K562 (cell line): ENCODE results near the gene IP6K2. TPM values are rescaled to one million over a fixed set of nuclear protein-coding genes. Genes with fewer than 3 reads are reported as not detected.
A peak's percentile ranks its signal among the peaks of the same experiment; 100 is the strongest.

Source experiments
- AFF4 ChIP-seq: sonication (generic); formaldehyde crosslinking; IDR thresholded peaks from 2 replicates; pipeline ENCODE4 v1.8.0; 2023; ENCODE audit warnings: mild to moderate bottlenecking, missing genetic modification reagents
- ARID4B ChIP-seq: sonication (generic); formaldehyde crosslinking; IDR thresholded peaks from 2 replicates; pipeline ENCODE4 v1.8.0; 2022; ENCODE audit warnings: mild to moderate bottlenecking, missing genetic modification reagents
- CBFB ChIP-seq: sonication (generic); formaldehyde crosslinking; IDR thresholded peaks from 2 replicates; pipeline ENCODE4 v1.4.0; 2020; ENCODE audit warnings: mild to moderate bottlenecking, missing genetic modification reagents
- CC2D1A ChIP-seq: fragments of 450-650 bp; IDR thresholded peaks from 2 replicates; pipeline ENCODE4 v1.6.1; 2017; ENCODE audit warnings: mild to moderate bottlenecking
- COPS2 ChIP-seq: fragments of 450-650 bp; conservative IDR thresholded peaks from 2 replicates; pipeline ENCODE4 v1.6.1; 2016; ENCODE audit warnings: mild to moderate bottlenecking, moderate library complexity
- DDX20 ChIP-seq: fragments of 450-650 bp; IDR thresholded peaks from 2 replicates; pipeline ENCODE4 v1.6.1; 2016; ENCODE audit warnings: missing genetic modification characterization, low read depth, mild to moderate bottlenecking, missing compliant biosample characterization, moderate library complexity
- E2F6 ChIP-seq, 2 experiments: IDR thresholded peaks; 2 replicates each; pipeline ENCODE4 v1.6.1; 2011; ENCODE audit warnings: borderline replicate concordance in 1 of 2, control low read depth in 1 of 2, low read depth in 1 of 2, low read length in 1 of 2, mild to moderate bottlenecking in 1 of 2, mixed read lengths in 1 of 2, moderate library complexity in 1 of 2; ENCODE audit not compliant: insufficient read depth in 1 of 2, insufficient read length in 1 of 2, poor library complexity in 1 of 2, severe bottlenecking in 1 of 2; ENCODE audit errors: extremely low read depth in 1 of 2
- FUS ChIP-seq: fragments of 200-400 bp; formaldehyde crosslinking; optimal IDR thresholded peaks from 2 replicates; pipeline ENCODE3; 2017; ENCODE audit warnings: low read depth, low read length
- KLF1 ChIP-seq: fragments of 450-650 bp; IDR thresholded peaks from 2 replicates; pipeline ENCODE4 v1.6.1; 2016; ENCODE audit warnings: missing genetic modification characterization, missing compliant biosample characterization
- KLF10 ChIP-seq: fragments of 250-450 bp; sonication (Bioruptor Pico); IDR thresholded peaks from 2 replicates; pipeline ENCODE4 v1.6.1; 2021; ENCODE audit warnings: matching md5 sums
- NFIC ChIP-seq: fragments of 450-650 bp; IDR thresholded peaks from 2 replicates; pipeline ENCODE4 v1.6.1; 2017; ENCODE audit warnings: mild to moderate bottlenecking, inconsistent platforms
- PRPF4 ChIP-seq: fragments of 200-400 bp; formaldehyde crosslinking; IDR thresholded peaks from one replicate; pipeline ENCODE4 v1.6.1; 2017; ENCODE audit warnings: low read length, low read depth, mild to moderate bottlenecking; ENCODE audit not compliant: insufficient read depth, poor library complexity, severe bottlenecking
- SP1 ChIP-seq: sonication (generic); formaldehyde crosslinking; IDR thresholded peaks from 2 replicates; pipeline ENCODE4 v1.8.1; 2022; ENCODE audit warnings: mild to moderate bottlenecking, missing genetic modification reagents
- TCF3 ChIP-seq: sonication (generic); formaldehyde crosslinking; IDR thresholded peaks from 2 replicates; pipeline ENCODE4 v1.4.0; 2020; ENCODE audit warnings: mild to moderate bottlenecking, missing genetic modification reagents
- ZNF184 ChIP-seq: sonication (generic); formaldehyde crosslinking; IDR thresholded peaks from 2 replicates; pipeline ENCODE4 v1.5.0; 2020; ENCODE audit warnings: missing genetic modification reagents
- ZNF551 ChIP-seq: fragments of 250-450 bp; sonication (Bioruptor Pico); IDR thresholded peaks from 2 replicates; pipeline ENCODE4 v1.5.0; 2021; ENCODE audit warnings: mild to moderate bottlenecking, moderate library complexity
- polyA plus RNA-seq, 8 experiments: library from polyadenylated mRNA; depleted of rRNA in 4 of 8; stranded (reverse) in 5 of 8; unstranded in 3 of 8; fragments of >200 nt; fragmentation: Nextera tagmentation in 2 of 8; fragmentation: Illumina TruSeq in 1 of 8; extraction: Ambion mirVana in 2 of 8; extraction: Trizol in 1 of 8; gene quantifications; 2 replicates each; pipeline versions ENCODE4 v1.2.1 to v1.2.3, GENCODE V29; 2011 to 2014; ENCODE audit warnings: inconsistent platforms in 1 of 8, missing spikeins in 1 of 8
- total RNA-seq, 7 experiments: library from RNA; depleted of rRNA in 6 of 7; stranded (reverse); fragments of >200 nt in 6 of 7; fragmentation: Illumina TruSeq in 2 of 7; extraction: Trizol in 2 of 7; gene quantifications; 2 replicates each; pipeline versions ENCODE4 v1.2.1 to v1.2.3, GENCODE V29; 2011 to 2021; ENCODE audit warnings: low replicate concordance in 1 of 7

Gene IP6K2
- total and polyA plus RNA-seq, 9 of the 15 experiments (the other 6 are each of a cell fraction or from before 2014, with no cell fraction given), result 19.6 to 78.1 (median 48.0) TPM

- TF ChIP-seq AFF4 (CRISPR knock-in tag) (peak; percentile 82), ZNF551 (no peak), ZNF184 (no peak), ARID4B (CRISPR knock-in tag) (no peak), TCF3 (no peak), FUS (no peak), DDX20 (tag) (no peak), PRPF4 (no peak), KLF1 (peak; percentile 60; the same call in 1 of the 2 replicates), CC2D1A (no peak), KLF10 (CRISPR knock-in tag) (no peak), COPS2 (no peak), NFIC (no peak), CBFB (CRISPR knock-in tag) (no peak), E2F6 (IDR thresholded peaks at IDR 0.05; ENCODE audit: borderline replicate concordance in 1 of 2, extremely low read depth in 1 of 2, insufficient read depth in 1 of 2, insufficient read length in 1 of 2, low read depth in 1 of 2, low read length in 1 of 2, poor library complexity in 1 of 2, severe bottlenecking in 1 of 2) (peak; percentile 81 to 91), SP1 (peak; percentile 82)
These were observed 53.3 kb downstream of the IP6K2 start (continued) for GRCh38 chr3:48663489-48664312.
